Measurements from ENCODE around the gene PDCD1. TPM values are rescaled to one million over a fixed set of nuclear protein-coding genes. Genes with fewer than 3 reads are reported as not detected.
"Not testable (repeated sequence)": the region's sequence is repeated elsewhere in the genome, so short reads cannot be mapped to it uniquely, and the experiment has no call there.

The PDCD1 gene
- total RNA-seq, 2 experiments from 2014 or later, result 9.5 to 11.4 TPM

DNA sequence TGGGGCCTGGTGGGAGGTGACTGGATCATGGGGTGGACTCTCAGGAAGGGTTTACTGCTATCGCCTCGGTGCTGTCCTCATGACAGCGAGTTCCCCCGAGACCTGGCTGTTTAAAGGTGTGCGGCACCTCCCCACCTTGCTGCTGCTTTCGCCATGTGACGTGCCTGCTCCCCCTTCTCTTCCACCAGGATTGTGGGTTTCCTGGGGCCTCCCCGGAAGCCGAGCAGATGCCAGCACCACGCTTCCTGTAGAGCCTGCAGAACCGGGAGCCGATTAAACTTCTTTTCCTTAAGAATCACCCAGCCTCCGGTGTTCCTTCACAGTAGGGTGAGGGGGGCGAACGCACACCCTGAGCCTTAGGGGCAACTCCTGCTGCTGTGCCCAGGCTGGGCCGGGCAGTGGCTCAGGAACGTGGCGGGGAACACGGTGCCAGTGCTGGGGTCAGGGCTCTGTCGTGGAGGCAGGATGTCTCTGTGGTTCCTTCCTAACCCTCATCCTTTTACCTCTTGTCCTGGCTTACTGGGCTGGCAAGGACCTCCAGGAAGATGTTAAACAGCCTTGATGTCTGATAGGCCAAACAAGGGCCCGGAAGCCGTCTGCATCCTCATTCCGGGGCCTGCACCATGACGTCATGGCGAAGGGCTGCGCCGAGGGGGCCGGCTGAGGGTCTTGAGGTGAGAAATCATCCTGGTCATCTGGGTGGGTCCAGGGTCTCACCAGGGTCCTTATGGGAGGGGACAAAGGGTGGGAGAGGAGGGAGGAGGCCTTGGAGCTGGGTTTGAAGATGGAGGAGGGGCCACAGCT, 37.0 kb downstream of the PDCD1 start:
- no peak overlapping the region for H3K27ac Mint-ChIP-seq
- no peak for ATAC-seq (ENCODE audit: poor library complexity)

DNA sequence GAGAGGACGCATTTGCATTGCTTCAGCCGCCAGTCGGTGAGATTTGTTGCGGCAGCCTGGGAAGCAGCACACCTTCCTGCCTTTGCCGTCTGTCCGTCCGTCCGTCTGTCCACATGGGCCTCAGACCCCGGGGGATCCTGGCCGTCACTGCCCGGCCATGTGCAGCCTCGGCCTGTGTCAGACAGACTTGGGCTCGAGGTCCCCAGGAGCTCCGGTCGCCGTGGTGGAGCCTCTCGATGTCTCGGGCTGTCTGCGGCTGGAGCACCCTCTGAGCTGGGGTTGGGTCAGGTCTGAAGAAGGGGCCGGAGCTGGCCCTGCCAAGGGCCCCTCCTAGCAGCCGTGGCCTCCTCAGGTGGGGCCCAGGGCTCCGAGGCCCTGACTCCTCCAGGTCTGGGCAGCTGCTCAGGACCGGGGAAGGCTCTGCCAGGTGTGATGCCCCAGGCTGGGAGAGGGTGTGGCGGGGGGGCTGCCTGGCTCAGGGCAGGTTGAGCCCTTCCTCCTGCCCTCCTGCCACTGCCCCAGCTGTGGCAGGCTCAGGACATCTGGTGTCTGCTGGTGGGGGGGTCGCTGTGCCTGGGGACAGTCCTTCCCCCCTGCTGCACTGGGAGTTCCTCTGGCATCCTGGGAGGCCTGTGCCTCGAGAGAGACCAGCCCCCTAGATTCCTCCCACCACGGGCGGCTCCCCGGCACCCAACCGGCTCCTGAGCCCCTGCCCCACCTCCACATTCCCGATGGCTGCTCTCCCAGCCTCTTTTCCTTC, 37.9 kb downstream of the PDCD1 start:
- no peak for DNase-seq
- ChIA-PET POLR2A (no interaction called here), CTCF (no interaction called here)
- no peaks in the 10 kb centered on the region for H3K36me3 Mint-ChIP-seq (ENCODE audit: low read depth)
- H3K9me3 Mint-ChIP-seq, result no peaks in the 10 kb centered on the region
- no peak for ATAC-seq (ENCODE audit: poor library complexity)
- peaks cover 0 to 3% of the 10 kb centered on the region in 2 experiments for H3K27me3 ChIP-seq (ENCODE audit: control insufficient read depth in 1 of 2, insufficient read depth in 2 of 2, low read length in 2 of 2)
- no peak overlapping the region for H3K27ac Mint-ChIP-seq
- H3K27ac ChIP-seq (ENCODE audit: low read depth in 1 of 2, low read length in 2 of 2), result no peak overlapping the region
- H3K27me3 Mint-ChIP-seq, result peaks cover 9% of the 10 kb centered on the region
- peaks cover 25% of the 10 kb centered on the region for H3K4me1 ChIP-seq (ENCODE audit: insufficient read depth, low read length)
- no peak overlapping the region for H3K4me3 Mint-ChIP-seq
- H3K36me3 ChIP-seq (ENCODE audit: insufficient read depth, low read length), result no peaks in the 10 kb centered on the region
- H3K4me3 ChIP-seq (ENCODE audit: low read length), result no peak overlapping the region
- TF ChIP-seq, protein P1, sequence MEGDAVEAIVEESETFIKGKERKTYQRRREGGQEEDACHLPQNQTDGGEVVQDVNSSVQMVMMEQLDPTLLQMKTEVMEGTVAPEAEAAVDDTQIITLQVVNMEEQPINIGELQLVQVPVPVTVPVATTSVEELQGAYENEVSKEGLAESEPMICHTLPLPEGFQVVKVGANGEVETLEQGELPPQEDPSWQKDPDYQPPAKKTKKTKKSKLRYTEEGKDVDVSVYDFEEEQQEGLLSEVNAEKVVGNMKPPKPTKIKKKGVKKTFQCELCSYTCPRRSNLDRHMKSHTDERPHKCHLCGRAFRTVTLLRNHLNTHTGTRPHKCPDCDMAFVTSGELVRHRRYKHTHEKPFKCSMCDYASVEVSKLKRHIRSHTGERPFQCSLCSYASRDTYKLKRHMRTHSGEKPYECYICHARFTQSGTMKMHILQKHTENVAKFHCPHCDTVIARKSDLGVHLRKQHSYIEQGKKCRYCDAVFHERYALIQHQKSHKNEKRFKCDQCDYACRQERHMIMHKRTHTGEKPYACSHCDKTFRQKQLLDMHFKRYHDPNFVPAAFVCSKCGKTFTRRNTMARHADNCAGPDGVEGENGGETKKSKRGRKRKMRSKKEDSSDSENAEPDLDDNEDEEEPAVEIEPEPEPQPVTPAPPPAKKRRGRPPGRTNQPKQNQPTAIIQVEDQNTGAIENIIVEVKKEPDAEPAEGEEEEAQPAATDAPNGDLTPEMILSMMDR (IDR thresholded peaks at IDR 0.05), result no peak
- peaks cover 0 to 3% of the 10 kb centered on the region in 2 experiments for H3K9me3 ChIP-seq (ENCODE audit: control insufficient read depth in 1 of 2, insufficient read depth in 1 of 2, low read length in 2 of 2)
- intact Hi-C loops (cut with DNase I, micrococcal nuclease), result no loop called here
- H3K4me1 Mint-ChIP-seq (ENCODE audit: low read depth), result peaks cover 5% of the 10 kb centered on the region

More for the DNA sequence above, 37.0 kb downstream of the PDCD1 start:
- Mint-ChIP-seq H3K4me1 (ENCODE audit: low read depth) (peaks cover 5% of the 10 kb centered on the region), H3K4me3 (no peak overlapping the region), H3K9me3 (no peaks in the 10 kb centered on the region), H3K36me3 (ENCODE audit: low read depth) (no peaks in the 10 kb centered on the region), H3K27me3 (peaks cover 9% of the 10 kb centered on the region)
- POLR2A ChIA-PET, result no interaction called here
- H3K9me3 ChIP-seq (ENCODE audit: control insufficient read depth in 1 of 2, insufficient read depth in 1 of 2, low read length in 2 of 2), result peaks cover under 1 to 9% of the 10 kb centered on the region in 2 experiments
- H3K27me3 ChIP-seq (ENCODE audit: control insufficient read depth in 1 of 2, insufficient read depth in 2 of 2, low read length in 2 of 2), result peaks cover 0 to 3% of the 10 kb centered on the region in 2 experiments
- H3K4me1 ChIP-seq (ENCODE audit: insufficient read depth, low read length), result peaks cover 23% of the 10 kb centered on the region
- H3K27ac ChIP-seq (ENCODE audit: low read depth in 1 of 2, low read length in 2 of 2), result no peak overlapping the region
- TF ChIP-seq, protein P1 (IDR thresholded peaks at IDR 0.05), result no peak
- H3K36me3 ChIP-seq (ENCODE audit: insufficient read depth, low read length), result no peaks in the 10 kb centered on the region
- intact Hi-C loops (cut with DNase I, micrococcal nuclease), result no loop called here
- CTCF ChIA-PET, result no interaction called here
- DNase-seq, result no peak
- H3K4me3 ChIP-seq (ENCODE audit: low read length), result no peak overlapping the region

DNA sequence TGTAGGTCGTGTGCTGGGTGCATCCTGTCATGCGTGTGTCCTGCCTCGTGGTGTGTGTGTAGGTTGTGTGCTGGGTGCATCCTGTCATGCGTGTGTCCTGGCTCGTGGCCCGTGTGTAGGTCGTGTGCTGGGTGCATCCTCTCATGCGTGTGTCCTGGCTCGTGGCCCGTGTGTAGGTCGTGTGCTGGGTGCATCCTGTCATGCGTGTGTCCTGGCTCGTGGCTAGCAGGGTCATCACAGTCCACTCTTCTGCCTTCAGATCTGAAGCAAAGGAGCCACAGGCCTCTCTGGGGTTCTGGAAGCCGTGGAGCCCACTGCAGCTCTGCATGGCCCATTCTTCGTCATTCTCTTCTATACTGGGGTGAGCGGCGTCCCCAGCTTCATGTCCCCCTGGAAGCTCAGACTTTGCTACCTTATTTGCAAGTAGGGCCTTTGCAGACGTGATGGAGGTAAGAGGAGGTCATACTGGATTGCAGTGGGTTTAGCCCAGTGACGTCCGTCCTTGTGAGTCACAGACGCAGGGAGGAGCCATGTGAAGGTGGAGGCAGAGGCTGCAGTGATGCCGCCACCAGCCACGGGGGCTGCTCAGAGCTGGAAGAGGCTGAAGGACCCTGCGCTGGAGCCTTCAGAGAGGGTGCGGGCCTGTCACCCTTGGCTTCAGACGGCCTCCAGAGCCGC, 38.6 kb downstream of the PDCD1 start:
- H3K9me3 ChIP-seq (ENCODE audit: control insufficient read depth in 1 of 2, insufficient read depth in 1 of 2, low read length in 2 of 2); H3K27me3 Mint-ChIP-seq; H3K27me3 ChIP-seq (ENCODE audit: control insufficient read depth in 1 of 2, insufficient read depth in 2 of 2, low read length in 2 of 2); CTCF ChIA-PET; H3K9me3 Mint-ChIP-seq; ATAC-seq (ENCODE audit: poor library complexity); H3K27ac ChIP-seq (ENCODE audit: low read depth in 1 of 2, low read length in 2 of 2); H3K27ac Mint-ChIP-seq; DNase-seq; H3K36me3 ChIP-seq (ENCODE audit: insufficient read depth, low read length); H3K4me3 ChIP-seq (ENCODE audit: low read length); H3K4me1 Mint-ChIP-seq (ENCODE audit: low read depth); H3K36me3 Mint-ChIP-seq (ENCODE audit: low read depth); POLR2A ChIA-PET; H3K4me3 Mint-ChIP-seq: not testable (repeated sequence)
- intact Hi-C loops (cut with DNase I, micrococcal nuclease), result loop anchor here in 1 of 2 experiments (10.0 kb wide), 1 partner anchor 45 kb away; the partner anchor contains the start of gene RTP5
- peaks cover 25% of the 10 kb centered on the region for H3K4me1 ChIP-seq (ENCODE audit: insufficient read depth, low read length)
